ENCODE data around the gene BLACAT1. TPM values are rescaled to one million over a fixed set of nuclear protein-coding genes. Genes with fewer than 3 reads are reported as not detected.

BLACAT1 gene
- total and polyA plus RNA-seq, 5 donors, result 0.07 to 0.09 TPM; not detected in 3

Small RNA genes within 50 kb of the gene (microRNA-seq; reads per million reads assigned to microRNA genes)
- 1.3 to 7.5 reads per million in 2 donors for gene MIR135B

Other genes starting within 250 kb of the BLACAT1 start
- gene DSTYK, start 244.3 kb downstream of the BLACAT1 start, total RNA-seq, result 10 to 100 TPM in 1 of 4 donors, 1 to 10 TPM in 3; 7.9 to 10.1 (median 8.6) TPM
- gene DSTYK, start 244.3 kb downstream of the BLACAT1 start, polyA plus RNA-seq, result 4.9 TPM
- 10 to 100 TPM in 3 of 4 donors, 1 to 10 TPM in 1; 6.5 to 15.9 (median 13.2) TPM for gene TMCC2, start 228.1 kb downstream of the BLACAT1 start, total RNA-seq
- gene TMCC2, start 228.1 kb downstream of the BLACAT1 start, polyA plus RNA-seq, result 15.7 TPM
- 1 to 10 TPM in 3 of 4 donors, under 1 TPM in 1; 0.50 to 1.6 (median 1.4) TPM for gene NUAK2, start 134.3 kb downstream of the BLACAT1 start, total RNA-seq
- 0.86 TPM for gene NUAK2, start 134.3 kb downstream of the BLACAT1 start, polyA plus RNA-seq
- under 1 TPM; 0.35 to 0.71 (median 0.52) TPM for gene KLHDC8A, start 99.1 kb downstream of the BLACAT1 start, total RNA-seq
- 0.36 TPM for gene KLHDC8A, start 99.1 kb downstream of the BLACAT1 start, polyA plus RNA-seq
- not detected for gene LEMD1, start 34.0 kb downstream of the BLACAT1 start, total RNA-seq
- gene LEMD1, start 34.0 kb downstream of the BLACAT1 start, polyA plus RNA-seq, result not detected
- 100 to 1,000 TPM in 3 of 4 donors, 10 to 100 TPM in 1; 80.2 to 148 (median 141) TPM for gene CDK18, start 48.6 kb upstream of the BLACAT1 start, total RNA-seq
- gene CDK18, start 48.6 kb upstream of the BLACAT1 start, polyA plus RNA-seq, result 150 TPM
- 10 to 100 TPM; 39.7 to 45.0 (median 43.2) TPM for gene ELK4, start 176.0 kb upstream of the BLACAT1 start, total RNA-seq
- gene ELK4, start 176.0 kb upstream of the BLACAT1 start, polyA plus RNA-seq, result 6.3 TPM
- 1 to 10 TPM; 1.5 to 3.6 (median 2.6) TPM for gene SLC45A3, start 224.5 kb upstream of the BLACAT1 start, total RNA-seq
- gene SLC45A3, start 224.5 kb upstream of the BLACAT1 start, polyA plus RNA-seq, result 1.5 TPM